HG03060 (cell line): ENCODE results near the gene PSMA8.
"Not testable (repeated sequence)": the region's sequence is repeated elsewhere in the genome, so short reads cannot be mapped to it uniquely, and the experiment has no call there.

Source experiments
- ATAC-seq: cut with Tn5 transposase; IDR thresholded peaks from one replicate; pipeline ENCODE4 v1.9.1; 2021; ENCODE audit warnings: low read depth, moderate number of reproducible peaks; ENCODE audit not compliant: unreplicated experiment

The PSMA8 gene

DNA sequence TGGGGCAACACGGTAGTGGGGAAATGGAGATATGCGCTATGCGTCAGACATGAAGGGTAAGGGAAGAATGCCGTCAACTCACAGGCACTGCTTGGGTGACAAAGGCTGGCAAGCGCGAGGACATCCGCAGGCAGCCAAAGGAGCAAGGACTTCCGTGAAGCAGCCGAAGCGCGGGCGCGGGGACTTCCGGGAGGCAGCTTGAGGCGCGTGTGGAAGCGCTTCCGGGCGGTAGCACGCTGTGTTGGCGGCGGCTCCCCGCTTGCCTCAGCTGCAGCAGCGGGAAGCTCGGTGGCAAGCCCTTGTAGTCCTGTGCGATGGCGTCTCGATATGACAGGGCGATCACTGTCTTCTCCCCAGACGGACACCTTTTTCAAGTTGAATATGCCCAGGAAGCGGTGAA is at the start of gene PSMA8:
TSS of gene PSMA8 (plus strand) at position 218 of the 400 bp plus-strand sequence. CDS start at position 315, 97 bp downstream.
- ATAC-seq: no peak

DNA sequence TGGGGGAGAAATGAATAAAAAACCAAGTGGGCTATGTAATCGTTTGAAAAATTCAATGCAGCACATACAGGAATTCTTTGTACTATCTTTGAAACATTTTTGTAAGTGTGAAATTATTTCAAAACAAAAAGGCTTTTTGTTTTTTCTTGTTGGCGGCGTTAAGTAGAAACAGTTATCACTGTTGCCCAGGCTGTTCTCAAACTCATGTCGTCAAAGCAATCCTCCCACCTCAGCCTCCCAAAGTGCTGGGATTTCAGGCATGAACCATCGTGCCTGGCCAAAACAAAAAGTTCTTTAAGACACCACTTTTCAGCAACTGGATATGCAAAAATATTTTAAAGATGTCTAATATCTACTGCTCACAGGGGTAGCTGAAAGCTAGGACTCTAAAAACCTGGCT is 48.6 kb upstream of the PSMA8 start:
- ATAC-seq: no peak

DNA sequence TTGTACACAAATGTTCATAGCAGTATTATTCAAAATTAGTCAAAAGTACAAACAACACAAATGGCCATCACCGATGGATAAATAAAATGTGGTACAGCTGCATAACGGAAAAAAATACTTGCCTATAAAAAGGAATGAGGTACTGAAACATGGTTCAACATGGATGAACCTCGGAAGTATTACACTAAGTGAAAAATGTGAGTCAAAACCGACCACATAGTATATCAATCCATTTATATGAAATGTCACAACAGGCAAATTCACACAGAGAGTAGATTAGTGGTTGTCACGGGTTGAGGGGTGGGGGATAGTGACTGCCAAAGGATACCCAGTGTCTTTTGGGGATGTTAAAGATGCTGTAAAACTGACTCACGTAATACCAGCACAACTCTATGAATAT is 46.7 kb upstream of the PSMA8 start:
- no peak for ATAC-seq

DNA sequence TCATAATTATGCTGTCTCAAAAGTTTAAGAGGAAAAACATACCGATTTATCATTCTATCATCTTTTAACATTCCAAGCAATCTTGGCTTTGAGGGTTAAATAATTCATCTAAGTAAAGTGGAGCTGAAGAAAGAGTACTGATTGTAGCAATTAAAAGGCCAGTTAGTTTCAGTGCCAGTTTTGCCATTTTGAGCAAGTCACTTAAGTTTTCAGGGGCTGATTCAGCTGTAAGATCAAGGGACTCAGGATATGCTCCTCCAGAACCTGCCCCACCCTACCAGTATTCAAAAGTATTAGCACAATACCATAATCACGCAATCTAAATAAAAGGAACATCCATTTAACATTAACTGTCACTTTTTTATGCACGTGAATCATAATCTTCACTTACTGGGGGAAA is 45.2 kb upstream of the PSMA8 start:
- ATAC-seq: no peak

DNA sequence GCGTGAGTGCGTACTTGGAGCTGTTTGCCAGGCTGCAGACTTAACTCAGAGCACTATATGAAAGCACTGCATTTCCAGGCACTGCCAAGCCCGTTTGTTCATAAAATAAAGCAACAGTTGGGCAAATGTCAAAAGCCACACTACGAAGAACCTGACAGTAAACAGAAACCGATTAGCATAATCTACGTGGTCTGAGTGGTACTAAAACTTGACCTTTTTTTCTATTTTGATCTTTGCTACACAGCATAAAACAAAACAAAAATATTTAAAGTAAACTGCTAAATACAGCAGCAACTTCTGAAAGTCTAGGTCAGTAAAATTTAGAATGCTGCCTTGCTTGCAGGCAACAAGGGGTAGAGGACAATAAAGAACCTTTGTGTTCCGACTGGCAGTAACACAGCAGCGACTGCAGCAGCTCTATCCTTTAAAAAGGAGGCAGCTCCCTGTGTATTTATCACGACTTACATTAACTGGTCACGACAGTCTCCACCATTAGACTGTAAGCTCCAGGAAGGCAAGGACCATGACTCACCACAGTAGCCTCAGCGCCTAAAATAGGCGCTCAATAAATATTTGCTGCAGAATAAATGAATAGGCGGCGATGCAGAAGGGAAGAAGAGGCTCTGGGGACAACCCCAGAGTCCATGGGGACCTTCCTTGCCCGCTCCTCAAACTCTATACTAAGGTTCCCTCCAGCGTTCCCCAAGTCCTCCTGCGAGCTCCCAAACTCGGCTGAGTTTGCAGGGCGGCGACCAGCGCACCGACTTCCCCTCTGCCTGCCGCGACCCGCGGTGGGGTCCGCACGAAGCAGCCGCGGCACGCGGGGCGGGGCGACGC is 44.2 kb upstream of the PSMA8 start:
- no peak for ATAC-seq

DNA sequence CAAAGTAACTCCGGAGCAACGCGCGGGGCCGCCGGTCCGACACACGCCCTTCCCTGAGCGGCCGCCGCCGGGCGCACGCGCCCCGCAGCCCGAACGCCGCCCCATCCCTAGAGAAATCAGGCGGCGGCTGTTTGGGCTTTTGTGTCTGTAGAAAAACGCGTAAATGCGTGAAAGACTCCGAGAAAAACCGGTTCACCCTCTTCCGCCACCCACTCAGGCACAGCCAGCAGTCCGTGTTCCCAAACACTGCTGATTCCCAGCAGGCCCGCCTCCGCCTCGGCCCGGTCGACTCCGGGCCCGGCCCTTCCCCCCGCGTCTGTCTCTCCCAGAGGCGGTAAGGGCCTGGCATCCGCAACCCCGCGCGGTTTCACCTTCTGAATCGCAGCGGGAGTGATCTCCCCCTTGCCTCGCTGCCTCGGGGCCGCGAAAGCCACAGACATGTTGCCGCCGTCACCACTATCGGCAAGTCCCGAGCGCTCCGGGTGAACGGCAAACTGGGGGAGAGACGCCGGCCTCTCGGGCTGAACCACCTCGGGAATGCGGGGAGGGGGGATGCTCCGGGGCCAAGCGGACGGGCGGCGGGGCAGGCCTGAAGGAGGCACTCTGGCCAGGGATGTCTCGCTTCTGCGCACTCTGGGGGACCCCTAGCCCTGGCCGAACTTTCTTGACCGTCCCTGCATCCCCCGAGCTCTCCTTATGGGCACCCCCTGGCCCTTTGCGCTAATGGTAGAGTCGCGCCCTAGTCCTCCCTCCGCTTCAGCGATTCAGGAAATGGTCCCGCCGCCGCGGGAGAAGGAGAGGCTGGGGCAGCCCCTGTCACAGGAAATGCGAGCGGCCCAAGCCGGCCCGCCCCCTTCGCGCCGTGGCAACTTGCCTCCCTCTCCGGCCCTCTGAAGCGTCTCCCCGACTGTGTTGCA is 43.3 kb upstream of the PSMA8 start, which contains the start of gene SS18:
TSS of gene SS18 (minus strand) at position 484 of the 917 bp plus-strand sequence. CDS start at position 440, 44 bp downstream.
- ATAC-seq: peak; percentile 64

DNA sequence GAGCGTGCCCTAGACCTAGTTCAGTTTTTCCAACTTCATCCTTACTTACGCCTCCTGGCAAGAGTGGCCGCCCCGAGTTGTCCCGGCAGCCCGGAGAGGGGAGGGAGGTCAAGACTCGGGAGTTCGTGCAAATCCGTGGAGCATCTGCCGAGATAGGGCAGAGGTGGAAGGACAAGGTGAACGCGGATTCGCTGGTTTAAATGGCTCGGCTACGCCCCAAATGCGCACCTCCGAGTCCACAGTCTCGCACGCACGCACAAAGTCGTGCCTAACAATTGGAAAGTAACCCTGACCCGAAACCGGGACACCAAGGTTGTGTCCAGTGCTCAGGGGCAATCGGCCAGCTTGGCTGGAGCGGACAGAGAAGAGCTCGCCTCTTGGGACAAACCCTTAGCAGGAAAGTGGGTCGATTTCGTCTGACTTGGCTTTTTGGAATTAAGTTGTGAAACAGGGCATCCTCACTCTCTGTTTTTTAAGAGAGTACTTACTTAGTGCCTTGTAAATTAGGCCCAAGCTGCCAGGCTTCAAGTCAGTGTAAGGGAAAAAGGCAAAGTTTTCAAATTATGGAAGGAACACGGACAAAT is 42.5 kb upstream of the PSMA8 start:
- peak; percentile 30 for ATAC-seq

DNA sequence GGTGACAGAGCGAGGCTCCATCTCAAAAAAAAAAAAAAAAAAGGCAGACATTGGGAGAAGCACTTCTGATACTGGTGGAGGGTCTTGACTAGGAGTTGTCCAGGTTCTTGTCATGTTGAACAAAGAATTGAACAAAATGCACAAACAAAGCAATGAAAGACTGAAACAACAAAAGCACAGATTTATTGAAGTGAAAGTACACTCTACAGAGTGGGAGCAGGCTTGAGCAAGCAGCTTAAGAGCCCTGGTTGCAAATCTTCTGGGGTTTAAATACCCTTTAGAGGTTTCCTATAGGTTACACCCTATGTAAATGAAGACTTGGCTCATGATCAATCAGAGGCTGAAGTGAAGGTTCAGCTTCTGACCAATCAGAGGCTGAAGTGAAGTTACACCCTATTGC is 36.8 kb upstream of the PSMA8 start:
- no peak for ATAC-seq

DNA sequence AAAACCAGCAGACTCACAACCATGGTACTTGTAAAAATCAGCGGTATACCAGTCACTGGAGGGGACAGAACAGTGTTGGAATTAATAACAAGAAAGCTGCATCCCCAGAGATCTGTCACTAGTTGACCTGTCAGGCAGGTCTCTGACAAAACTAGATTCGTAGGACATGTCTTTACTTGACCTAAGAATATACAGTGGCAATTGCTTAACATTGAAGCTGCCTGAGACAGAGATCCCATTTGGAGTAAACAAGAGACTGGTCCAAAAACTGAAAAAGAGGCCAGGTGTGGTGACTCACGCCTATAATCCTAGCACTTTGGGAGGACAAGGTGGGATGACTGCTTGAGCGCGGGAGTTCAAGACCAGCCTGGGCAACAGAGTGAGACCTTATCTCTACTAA is 36.1 kb upstream of the PSMA8 start:
- ATAC-seq: no peak

DNA sequence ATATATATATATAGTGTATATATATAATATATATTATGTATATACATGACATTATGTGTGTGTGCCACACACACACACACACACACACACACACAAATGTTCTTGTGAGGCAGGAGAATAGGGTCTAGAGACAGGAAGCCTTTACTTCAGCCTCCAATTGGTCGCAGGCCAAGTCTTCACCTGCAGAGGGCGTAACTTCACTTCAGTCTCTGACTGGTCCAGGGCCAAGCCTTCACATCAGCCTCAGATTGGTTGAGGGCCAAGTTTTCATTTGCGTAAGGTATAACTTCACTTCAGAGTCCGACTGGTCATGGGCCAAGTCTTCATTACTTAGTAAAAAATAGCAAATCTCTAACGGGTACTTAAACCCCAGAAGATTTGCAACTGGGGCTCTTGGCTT is 30.1 kb upstream of the PSMA8 start:
- ATAC-seq: no peak

DNA sequence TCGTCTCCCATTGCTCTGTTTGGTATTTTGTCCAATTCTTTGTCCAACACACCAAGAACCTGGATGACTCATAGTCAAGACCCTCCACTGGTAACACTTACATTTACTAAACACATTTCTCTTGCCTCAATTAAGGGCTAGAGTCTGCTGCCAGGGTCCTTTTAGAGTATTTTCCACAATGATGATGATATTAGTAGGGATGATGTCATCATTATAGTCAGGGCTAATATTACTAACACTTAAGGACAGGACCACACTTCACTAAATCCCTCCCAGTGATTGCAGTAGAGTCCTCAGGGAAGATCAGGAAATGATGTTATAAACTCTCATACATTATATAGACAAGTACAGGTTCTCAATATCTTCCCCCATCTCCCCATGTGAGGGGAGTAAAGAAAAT is 29.6 kb upstream of the PSMA8 start:
- no peak for ATAC-seq

DNA sequence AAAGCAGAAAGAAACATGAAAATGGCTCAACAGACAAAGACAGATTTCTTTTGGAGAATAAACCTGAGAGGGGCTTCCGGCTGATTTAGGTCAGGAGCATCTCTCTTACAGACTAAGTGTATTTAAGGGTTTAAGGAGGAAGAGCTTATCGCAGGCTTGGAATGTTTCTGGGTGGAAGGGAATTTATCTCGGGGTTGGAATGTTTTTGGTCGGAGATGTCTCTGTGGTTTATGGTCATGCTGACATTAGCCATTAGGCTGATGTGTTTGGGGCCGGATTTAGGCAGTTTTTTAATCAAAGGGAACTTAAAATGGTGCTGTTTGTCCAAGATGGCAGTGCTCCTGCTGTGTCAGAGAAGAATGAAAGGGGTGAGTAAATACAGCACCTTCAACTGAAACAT is 14.4 kb upstream of the PSMA8 start:
- ATAC-seq: no peak

DNA sequence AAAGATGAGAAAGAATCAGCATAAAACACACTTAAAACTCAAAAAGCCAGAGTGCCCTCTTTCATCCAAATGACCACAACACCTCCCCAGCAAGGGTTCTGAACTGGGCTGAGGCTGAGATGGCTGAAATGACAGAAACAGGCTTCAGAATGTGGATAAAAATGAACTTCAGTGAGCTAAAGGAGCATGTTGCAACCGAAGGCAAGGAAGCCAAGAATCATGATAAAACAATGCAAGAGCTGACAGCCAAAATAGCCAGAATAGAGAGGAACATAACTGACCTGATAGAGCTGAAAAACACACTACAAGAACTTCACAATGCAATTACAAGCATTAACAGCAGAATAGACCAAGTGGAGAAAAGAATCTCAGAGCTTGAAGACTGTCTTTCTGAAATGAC is 12.2 kb upstream of the PSMA8 start:
- no peak for ATAC-seq

DNA sequence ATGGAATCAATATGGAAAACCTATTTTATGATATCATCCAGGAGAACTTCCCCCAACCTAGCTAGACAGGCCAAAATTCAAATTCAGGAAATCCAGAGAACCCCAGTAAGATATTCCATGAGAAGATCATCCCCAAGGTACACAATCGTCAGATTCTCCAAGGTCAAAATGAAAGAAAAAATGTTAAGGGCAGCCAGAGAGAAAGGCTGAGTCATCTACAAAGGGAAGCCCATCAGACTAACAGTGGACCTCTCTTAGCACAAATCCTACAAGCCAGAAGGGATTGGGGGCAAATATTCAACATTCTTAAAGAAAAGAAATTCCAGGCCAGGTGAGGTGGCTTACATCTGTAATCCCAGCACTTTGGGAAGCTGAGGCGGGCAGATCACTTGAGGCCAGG is 11.7 kb upstream of the PSMA8 start:
- not testable (repeated sequence) for ATAC-seq

DNA sequence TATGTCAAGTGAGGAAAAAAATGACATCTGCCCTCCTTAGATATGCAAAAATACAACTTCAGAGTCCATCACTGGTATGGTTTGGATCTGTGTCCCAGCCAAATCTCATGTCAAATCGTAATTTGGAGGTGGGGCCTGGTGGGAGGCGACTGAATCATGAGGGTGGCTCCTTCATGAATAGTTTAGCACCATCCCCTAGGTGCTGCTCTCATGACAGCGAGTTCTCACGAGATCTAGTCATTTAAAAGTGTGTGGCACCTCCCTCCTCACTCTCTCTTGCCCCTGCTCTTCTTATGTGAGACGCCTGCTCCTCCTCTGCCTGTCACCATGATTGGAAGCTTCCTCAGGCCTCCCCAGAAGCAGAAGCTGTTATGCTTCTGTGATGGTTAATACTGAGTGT is 5.9 kb upstream of the PSMA8 start:
- no peak for ATAC-seq

DNA sequence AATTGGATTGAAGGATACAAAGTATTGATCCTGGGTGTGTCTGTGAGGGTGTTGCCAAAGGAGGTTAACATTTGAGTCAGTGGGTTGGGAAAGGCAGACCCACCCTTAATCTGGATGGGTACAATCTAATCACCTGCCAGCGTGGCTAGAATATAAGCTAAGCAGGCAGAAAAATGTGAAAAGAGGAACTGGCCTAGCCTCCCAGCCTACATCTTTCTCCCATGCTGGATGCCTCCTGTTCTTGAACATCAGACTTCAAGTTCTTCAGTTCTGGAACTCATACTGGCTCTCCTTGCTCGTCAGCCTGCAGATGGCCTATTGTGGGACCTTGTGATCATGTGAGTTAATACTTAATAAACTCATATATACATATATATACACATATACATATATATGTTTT is 5.5 kb upstream of the PSMA8 start:
- ATAC-seq: not testable (repeated sequence)

DNA sequence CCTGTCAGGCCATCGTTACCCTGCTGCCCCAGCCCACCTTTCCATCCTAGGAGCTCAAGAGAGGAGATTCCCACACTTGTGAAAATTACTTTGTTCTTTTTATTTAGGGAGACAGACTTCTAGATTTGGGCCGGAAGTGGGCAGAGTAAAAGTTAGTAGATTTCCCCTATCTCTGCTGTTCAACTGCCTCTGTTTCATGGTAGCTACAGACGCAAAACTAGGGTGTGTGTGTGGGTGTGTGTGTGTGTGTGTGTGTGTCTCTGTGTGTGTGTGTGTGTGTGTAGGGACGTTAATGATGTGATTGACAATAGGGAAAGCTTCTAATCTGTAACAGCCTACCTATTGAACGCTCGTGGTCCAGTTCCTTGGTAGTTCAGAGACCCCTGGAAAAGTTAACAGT is 438 bp downstream of the PSMA8 start:
- no peak for ATAC-seq

DNA sequence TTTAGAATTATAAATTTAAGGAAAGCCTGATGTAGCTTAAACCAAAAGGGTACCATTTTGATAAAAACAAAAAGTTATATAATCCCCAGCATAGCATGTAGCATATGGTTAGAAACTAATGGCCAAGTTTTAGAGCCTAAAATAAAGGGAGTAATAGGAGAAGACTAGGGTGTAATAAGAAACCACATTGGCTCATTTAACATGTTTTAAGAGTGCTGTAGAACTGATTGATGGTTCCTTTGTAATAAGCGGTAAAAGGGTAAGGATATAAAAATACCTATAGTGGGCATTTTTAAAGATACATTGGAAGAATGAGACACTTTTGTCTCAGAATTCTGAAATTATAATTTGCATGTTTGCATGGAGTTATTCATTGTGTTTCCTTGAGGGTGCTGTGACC is 1.9 kb downstream of the PSMA8 start:
- no peak for ATAC-seq

DNA sequence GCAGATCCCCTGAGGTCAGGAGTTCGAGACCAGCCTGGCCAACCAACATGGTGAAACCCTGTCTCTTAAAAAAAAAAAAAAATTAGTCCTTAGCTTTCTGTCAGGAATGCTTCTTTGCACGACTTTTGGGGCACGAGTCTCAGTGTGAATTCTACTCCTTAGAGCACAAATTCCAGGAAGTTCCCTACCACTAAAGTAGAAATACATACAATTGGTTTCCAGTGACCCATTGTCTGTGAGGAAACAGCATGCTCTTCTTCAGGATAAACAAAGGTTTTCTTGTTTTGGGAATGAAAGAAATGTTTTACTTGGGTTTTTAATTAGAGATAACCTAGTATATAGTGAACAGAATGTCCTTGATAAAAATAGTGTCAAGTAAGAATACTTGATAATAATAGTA is 23.7 kb downstream of the PSMA8 start:
- no peak for ATAC-seq

DNA sequence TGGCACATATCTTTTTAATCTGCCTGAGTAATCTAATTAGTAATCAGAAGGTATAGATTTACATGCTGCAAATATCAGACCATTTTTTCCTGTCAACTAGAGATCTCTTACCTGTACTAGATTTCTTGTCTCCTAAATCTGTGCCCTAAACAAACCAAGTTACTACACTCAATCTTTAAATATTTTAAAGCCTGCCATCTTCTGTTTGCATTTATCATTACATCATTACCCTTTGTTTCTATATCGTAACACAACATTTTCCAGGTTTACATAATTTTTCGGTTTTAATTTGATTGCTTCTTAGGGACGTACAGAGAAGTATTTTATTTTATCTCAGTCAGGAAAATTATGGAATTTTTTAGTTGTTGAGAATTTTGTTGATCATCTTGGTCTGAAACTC is 25.7 kb downstream of the PSMA8 start:
- no peak for ATAC-seq

DNA sequence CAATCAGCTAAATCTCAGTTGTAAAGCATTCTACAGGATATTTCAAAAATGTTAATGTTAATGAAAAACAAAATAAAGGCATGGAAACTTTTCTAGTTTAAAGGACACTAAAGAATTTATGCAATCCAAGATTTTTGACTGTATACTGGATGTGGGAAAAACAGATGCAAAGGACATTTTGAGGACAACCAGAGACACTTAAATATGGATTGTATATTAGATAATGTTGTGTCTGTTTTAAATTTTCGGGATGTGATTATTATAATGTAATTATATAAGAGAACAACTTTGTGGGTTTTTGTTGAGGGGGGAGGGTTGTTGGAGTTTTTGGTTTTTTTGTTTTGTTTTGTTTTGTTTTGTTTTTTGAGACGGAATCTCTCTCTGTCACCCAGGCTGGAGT is 30.9 kb downstream of the PSMA8 start:
- ATAC-seq: no peak
